ENCODE results near the gene SFTPA1.
"Not testable (repeated sequence)": the region's sequence is repeated elsewhere in the genome, so short reads cannot be mapped to it uniquely, and the experiment has no call there.

SFTPA1 gene

DNA sequence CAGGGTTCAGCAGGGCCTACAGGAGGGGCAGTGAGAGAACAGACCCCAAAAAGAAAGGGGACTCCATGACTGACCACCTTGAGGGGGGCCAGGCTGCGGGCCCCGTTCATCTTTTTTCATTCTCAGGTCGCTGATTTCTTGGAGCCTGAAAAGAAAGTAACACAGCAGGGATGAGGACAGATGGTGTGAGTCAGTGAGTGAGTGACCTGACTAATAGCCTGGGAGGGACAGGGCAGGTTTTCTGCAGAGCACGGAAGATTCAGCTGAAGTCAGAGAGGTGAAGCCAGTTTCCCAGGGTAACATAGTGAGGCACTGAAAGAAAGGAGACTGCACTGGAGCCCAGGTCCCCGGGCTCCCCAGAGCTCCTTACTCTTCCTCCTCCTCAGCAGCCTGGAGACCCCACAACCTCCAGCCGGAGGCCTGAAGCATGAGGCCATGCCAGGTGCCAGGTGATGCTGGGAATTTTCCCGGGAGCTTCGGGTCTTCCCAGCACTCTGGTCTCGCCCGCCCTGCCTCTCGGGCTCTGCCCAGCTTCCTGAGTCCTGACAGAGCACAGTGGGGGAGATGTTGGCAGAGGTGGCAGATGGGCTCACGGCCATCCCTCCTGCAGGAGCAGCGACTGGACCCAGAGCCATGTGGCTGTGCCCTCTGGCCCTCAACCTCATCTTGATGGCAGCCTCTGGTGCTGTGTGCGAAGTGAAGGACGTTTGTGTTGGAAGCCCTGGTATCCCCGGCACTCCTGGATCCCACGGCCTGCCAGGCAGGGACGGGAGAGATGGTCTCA lies 646 bp downstream of the SFTPA1 start:
- not testable (repeated sequence) for DNase-seq

DNA sequence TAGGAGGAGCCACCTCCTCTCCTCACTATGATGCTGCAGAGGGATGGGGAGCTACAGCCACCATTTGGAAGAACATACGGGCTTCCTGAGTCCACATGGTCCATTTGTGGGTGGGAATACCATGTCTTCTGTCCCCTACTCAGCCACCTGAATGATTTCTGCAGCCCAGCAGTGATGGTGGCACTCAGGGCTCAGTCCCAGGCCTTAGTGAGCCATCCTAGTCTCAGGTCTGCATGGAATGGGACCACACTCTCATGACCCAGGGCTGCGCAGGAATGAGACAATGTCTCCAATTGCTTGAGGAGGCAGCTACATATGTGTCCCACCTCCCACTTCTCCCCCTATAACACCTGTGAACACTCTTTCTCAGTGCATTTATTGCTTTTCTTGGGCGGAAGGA lies 4.8 kb downstream of the SFTPA1 start:
- DNase-seq = no peak

DNA sequence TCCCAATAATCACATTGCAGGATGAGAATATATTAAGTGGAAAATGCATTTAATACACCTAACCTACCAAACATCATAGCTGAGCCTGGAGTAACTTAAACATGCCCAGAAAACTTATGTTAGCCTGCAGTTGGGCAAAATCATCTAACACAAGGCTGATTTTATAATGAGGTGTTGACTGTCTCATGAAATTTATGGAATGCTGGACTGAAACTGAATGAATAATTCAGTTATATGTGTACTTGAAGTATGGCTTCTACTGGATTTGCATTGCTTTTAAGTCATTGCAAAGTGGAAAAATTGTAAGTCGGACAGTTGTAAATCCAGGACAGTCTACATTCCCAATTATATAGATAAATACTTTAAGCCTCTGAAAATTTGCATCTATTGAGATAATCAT lies 5.4 kb downstream of the SFTPA1 start:
- DNase-seq = no peak

DNA sequence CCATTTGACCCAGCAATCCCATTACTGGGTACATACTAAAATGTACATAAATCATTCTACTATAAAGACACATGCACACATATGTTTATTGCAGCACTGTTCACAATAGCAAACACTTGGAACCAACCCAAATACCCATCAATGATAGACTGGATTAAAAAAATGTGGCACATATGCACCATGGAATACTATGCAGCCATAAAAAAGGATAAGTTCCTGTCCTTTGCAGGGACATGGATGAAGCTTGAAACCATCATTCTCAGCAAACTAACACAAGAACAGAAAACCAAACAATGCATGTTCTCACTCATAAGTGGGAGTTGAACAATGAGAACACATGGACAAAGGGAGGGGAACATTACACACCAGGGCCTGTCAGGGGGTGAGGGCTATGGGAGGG lies 12.9 kb downstream of the SFTPA1 start:
- not testable (repeated sequence) for DNase-seq

DNA sequence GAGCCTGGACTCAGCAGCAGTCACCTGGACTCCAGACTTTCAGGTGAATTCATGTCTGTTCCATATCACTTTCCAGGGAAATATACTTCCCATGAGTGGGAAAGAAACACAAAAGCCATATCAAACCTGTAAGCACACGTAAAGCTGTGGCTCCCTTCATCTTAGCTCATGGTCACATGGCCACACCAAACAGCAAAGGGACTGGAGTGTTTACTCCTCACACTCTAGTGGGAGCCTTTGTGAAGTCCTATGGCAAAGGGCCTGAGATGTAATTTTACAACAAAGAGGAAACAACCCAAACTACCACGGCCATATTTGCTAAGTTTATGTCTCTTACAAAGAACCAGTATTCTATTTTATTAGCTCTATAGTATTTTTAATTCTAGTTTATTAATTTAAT lies 16.3 kb downstream of the SFTPA1 start:
- no peak for DNase-seq

DNA sequence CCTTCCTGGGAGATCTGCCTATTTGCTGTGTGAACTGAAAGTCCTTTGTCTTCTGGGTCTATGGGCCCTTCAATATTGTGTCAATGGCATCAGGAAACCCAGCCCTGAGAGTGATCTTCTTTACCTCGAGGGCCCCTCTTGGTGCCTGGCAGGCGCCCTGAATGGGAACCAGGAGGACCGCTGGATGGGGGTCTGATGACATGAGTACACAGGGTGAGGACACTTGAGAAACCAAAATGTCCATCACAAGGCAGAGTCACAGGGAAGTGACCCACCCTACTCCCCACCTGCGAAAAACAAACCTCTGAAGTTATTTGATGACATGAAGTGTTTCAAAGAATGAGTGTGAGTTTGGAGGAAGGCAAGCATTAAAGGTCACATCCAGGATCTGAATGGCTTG lies 17.3 kb downstream of the SFTPA1 start:
- no peak for DNase-seq

DNA sequence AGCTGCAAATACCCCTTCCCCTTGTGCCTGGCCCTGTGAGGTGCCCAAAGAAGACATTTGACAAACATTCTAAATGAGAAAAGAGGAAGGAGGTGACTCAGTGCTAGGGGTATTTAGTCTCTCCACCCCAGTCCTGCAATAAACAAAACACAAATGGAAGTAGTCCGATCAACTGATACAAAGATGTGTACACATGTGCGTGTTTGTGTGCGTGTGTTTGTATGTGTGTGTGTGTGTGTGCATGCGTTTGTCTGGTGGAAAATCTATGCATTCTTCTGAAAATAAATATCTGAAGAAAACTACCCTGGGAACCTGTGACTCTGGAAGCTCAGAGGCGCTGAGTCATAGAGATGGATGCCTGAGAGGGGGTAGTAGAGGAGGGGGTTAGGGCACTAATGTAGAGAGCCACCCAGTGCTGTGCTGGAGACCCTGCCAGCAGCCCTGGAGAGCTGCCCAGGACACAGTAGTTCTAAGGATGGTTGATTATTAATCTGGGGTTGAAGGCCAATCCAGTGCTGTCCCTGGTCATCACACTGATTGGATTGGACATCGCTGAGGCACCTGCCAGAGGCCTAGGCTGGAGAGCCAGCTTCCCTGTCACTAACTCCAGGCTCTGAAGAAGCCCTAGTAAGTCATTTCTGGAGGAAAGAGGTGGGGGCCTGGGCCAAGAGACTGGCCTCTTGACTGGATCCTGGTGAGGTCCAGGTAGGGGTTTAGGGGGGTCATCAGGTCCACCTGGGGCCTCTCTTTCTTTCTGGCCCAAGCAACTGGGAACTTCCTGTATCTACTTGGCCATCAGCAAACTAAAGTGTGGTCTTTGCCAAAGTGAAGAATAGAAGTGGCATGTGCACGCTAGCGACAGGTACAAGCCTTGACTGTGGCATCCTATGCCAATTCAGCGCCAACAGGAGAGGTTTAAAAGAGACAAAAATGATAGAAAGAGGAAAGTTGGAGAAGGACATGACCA lies 18.5 kb downstream of the SFTPA1 start:
- DNase-seq = no peak

DNA sequence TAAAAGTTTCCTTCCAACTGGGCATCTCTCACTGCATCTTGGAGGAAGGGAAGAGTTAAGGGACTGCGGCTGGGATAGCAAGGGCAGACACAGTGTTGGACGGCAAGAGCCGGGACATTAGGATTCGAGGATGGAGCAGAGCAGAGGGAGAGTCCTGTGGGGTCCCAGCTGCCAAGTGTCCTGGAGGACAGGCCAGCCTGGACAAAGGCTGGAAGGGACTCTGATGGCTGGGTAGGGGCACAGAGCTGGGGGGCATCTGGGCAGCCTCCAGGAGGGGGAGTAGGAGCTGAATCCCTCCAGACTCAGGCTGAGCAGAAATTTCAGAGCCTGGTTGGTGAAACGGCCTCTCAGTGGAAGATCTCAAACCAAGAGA lies 19.2 kb downstream of the SFTPA1 start:
- no peak for DNase-seq

DNA sequence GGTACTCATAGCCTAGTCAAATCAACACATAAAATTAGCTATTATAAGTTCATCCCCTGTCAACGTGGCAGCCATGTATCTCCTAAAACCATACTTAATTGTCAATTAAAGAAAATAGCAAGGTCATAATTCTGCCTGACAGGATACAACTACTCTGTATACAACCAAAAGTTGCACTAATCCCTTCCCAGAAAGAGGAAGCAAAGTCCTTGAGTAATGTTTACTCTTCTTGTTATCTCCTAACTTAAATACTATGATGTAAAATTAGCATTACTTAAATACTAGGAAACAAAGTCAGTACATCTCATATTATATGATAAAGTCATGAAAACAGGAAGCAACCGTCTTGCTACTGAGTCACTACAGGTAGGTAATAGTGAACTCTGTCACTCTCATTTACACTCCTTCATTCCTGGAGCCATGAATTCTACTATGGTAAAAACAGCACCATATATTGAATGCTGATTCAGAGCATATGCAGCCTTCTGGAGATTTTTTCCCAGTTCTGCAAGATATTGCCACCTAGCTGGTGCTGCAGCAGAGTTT lies 26.0 kb downstream of the SFTPA1 start:
- not testable (repeated sequence) for DNase-seq

DNA sequence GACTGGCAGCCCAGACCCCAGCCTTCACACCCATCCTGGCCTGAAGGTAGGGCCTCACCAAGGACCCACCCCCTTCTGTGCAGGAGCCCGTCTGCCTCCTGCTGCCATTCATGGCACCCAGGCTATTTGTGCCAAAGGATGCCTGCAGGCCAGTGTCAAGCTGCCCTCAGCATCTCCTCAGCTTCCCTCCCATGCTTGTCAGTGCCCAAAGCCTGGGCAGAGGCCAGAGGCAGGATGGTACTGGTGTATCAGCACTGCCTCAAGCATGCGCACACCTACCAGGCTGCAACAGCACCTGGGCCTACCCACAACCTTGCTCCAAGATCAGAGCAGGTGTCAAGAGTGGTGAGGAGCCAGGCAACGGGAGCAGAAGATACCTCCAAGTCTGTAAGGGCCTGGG lies 27.6 kb downstream of the SFTPA1 start:
- DNase-seq = no peak

DNA sequence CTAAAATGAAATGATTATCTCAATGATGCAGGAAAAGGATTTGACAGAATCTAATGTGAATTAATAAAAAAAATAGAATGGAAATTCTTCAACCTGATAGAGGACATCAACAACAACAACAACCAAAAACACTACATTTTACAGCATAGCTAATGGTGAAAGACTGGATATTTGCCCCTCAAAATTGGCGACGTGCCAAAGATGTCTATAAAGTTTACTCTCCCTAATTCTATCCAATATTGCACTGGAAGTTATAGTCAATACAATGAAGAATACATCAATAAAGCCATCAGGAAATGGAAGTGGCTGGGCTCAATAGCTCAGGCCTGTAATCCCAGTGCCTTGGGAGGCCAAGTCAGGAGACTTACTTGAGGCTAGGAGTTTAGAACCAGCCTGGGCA lies 42.0 kb downstream of the SFTPA1 start:
- not testable (repeated sequence) for DNase-seq

DNA sequence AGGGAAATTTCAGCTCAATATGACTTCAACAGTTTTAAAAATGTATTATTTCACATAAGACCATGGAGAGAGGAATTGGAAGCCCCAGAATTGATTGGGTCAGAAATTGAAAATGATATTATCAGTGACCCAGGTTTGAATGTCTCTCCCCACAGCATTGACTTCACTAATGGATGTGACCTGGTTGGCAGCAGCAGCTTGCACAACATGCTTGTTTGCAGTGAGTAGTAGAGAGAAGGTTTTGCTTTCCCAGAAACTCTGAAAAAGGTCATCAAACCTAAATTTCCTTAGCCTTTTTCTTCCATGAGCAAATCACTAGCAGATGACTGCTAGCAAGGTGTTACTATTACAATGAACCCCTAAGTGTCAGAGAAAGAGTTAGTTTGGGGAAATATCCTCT lies 52.5 kb downstream of the SFTPA1 start:
- not testable (repeated sequence) for DNase-seq

DNA sequence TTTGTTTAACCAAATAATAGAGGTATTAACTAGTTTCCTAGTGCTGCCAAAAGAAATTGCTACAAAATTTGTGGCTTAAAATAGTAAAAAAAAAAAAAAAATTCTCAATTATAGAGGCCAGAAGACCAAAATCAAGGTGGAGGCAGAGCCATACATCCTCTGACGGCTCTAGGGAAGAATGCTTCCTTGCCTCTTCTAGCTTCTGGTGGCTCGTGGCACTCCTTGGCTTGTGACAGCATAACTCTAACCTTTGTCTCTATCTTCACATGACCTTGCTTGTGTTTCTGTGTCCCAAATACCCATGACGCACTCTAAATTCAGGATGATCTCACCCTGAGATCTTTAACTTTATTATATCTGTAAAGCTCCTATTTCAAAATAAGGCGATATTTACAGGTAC lies 53.9 kb downstream of the SFTPA1 start:
- DNase-seq = not testable (repeated sequence)

Data from HCEC 1CT (cell line).